NCI-H526 treated with DMSO at 0.1 percent for 48 hours (cell line): ENCODE data around the gene TJP3.

Source experiments
- DNase-seq: peaks from one replicate; lab custom pipeline; 2025; lab: John Stamatoyannopoulos, UW

Gene TJP3

GRCh38 chr19:3768015-3768747, 60.0 kb downstream of the TJP3 start:
- DNase-seq, result no peak

DNA sequence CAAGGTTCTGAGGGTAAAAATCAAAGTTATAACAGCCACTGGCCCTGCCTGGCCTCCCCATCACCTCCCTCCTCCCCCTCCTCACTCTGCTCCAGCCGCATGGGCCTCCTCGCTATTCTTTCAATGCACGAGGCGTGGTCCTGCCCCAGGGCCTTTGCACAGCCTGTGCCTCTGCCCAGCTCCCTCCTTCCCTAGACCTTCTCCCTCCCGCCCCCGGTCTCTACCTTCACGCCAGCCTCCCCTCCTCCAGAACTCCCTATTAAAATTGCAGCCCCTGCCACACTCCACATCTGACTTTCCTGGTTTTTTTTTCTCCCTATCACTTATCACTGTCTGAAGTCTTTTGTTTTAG, 60.5 kb downstream of the TJP3 start:
- no peak for DNase-seq

GRCh38 chr19:3769494-3769893, 61.3 kb downstream of the TJP3 start:
- no peak for DNase-seq

DNA sequence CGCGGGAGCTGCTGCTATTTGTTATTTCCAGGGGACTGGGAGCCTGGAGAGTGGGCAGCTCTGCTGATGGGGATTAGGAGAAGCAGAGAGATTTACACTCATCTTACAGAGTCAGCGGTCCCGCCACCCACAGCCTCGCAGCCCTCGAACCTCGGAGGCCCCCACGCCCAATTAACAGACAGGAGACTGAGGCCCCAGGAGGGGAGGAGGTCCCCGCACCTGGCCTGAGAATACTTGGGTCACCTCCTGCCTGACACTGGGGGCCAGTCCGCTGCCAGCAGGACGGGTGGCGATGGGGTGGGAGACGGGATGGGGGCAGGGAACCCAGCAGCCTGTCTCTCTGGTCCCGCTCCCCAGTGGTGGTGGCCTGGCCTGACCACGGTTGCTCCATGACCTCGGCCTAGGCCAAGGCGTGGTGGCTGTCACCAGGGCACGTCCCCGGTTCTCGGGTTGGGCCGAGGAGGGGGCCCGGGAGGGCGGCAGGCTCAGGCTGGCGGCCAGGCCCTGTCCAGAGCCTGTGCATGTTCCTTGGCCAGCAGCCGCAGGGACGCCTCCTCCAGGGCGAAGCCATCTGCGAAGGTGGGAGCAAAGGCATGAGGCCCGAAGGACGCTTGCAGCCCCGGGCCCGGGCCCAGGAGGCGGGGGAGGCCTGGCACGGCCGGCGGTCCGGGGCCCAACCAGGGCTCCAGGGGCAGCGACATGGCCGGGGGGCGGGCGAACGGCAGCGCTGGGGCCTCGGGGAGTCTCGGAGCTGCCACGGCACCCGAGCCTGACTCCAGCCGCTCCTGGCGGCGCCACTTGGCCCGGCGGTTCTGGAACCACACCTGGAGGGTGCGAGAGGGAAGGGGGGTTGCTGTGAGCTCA, 62.2 kb downstream of the TJP3 start:
- DNase-seq, result no peak

DNA sequence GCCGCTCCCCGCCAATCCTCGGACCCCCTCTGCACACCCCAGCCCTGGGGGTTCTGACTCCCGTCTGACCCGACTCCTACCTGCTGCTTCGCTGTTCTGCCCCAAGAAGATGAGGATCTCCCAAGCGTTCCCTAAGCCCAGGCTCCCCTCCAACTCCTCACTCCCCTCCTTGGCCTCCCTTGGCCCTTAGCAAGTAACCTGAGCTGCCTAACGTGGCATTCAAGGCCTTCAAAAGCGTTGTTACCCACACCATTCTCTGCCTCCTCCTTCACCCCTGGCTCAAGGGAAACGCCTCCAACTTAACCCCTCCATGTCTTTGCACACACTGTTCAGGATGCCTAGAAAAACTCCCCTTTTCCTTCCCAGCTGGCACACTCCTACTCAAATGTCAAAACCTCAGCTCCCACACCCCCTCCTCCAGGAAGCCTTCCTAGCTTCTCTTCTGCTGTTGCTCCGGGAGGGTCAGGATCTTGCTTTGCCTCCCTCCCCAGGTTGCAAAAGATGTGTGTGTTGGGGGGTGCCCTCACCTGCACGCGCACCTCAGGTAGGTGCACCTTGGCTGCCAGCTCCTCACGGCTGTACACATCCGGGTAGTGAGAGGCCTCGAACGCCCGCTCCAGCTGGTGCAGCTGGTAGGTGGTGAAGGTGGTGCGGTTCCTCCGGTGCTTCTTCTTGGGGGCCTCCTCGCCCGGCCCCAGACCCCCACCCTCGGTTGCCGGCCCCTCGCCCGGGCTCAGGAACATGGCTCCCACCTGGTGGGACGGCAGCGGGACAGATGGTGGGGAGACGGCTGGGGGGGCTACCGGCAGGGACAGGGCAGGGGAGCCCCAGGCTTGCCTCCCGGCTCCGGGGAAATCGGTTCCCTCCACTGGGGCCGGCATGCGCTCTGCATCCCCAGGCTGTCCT, 63.1 kb downstream of the TJP3 start:
- DNase-seq, result no peak

DNA sequence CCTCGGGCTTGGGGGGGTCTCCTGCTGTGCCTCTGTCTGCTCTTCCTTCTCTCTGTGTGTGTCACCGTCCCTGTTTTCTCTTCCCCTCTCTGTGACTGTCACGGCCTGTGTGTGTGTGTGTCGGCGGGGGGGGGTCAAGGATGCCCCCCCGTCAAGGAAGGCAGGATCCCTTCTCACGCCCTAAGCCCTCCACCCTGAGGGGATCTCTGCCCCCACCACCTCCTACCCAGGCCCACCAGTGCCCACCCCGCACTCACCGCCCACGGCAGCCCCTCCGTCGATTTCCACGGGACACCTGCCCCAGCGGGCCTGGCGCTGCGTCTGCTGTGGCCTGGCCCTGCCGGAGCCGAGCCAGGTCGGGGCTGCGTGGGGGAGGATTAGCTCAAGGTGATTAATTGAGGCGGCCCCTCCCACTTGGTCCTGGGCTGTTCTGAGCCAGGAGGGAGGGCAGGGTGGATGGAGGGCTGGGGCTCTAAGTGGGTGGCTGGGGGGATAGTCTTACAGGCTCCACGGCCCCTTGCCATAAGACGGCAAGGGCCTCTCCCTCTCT, 63.8 kb downstream of the TJP3 start, which contains the start of gene RAX2:
Gene RAX2 (minus strand): TSS at position 323 of the 550 bp plus-strand sequence. CDS start 486 bp downstream, outside the sequence.
- DNase-seq, result no peak

DNA sequence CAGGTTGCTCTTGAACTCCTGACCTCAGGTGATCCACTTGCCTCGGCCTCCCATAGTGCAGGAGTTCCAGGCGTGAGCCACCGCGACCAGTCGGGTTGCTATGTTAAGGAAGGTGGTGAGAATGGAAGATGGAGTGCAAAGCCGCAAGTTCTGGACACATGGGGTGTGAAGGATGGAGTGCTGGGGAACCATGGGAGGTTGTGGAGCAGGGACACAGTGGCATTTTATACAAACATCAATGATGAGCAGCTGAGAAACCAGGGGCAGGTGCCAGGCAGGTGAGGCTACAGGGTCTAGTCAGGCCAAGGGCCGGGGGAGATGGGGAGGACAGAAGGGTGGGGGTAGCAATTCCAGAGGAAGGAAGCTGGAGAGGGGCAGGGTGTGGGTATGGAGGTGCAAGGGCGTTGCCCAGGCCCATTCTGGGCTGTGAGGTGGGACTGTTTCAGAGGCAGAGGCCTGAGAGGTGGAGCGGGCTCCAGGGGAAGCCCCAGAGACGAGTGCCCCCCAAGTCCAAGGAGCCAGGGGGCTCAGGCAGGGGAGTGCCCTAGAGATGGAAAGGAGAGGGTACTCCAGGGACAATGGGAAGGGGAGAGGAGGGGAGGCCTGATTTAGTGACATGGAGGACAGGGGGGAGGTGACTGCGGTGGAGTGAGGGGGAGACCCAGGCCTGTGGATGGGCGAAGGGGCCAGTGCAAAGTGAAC, 65.8 kb downstream of the TJP3 start:
- no peak for DNase-seq

DNA sequence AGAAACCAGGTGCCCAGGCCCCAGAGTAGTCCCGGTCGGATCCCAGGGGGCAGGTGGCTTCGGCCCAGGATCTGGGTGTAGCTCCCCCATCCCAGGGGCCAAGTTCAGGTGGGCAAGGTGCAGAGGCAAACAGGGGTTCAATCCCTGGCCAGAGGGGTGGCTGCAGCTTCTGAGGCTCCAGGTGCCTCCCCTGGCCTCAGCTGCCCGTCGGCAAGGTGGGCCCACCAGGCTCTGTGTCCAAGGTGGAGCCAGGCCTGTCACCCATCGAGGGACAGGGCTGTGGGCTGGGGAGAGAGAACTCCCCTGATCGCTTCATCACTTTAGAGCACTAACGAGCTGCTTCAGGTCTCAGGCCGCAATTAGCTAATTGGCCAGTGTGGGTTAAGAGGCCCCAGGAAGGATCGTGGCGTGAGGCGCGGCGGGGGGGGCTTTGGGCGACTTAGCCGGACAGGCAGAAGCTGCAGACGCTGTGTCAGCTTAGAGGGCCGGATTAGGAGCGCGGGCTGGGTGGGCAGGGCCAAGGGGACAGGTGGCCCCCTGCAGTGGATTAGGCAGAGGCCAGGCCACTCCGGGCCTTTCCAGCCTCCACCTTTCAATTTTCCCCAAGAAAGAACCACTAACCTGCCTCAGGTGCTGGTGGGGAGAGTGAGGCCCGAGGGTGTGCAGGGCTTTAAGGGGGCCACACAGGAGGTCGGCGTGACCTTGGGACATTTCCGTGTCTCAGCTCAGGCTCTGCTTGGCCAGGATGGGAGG, 66.6 kb downstream of the TJP3 start:
- no peak for DNase-seq

- no peak for DNase-seq
Observed at GRCh38 chr19:3775374-3775711, 67.2 kb downstream of the TJP3 start.

GRCh38 chr19:3775831-3776230, 67.6 kb downstream of the TJP3 start:
- DNase-seq, result no peak

- DNase-seq, result no peak
Observed at GRCh38 chr19:3776479-3777040, 68.4 kb downstream of the TJP3 start.

DNA sequence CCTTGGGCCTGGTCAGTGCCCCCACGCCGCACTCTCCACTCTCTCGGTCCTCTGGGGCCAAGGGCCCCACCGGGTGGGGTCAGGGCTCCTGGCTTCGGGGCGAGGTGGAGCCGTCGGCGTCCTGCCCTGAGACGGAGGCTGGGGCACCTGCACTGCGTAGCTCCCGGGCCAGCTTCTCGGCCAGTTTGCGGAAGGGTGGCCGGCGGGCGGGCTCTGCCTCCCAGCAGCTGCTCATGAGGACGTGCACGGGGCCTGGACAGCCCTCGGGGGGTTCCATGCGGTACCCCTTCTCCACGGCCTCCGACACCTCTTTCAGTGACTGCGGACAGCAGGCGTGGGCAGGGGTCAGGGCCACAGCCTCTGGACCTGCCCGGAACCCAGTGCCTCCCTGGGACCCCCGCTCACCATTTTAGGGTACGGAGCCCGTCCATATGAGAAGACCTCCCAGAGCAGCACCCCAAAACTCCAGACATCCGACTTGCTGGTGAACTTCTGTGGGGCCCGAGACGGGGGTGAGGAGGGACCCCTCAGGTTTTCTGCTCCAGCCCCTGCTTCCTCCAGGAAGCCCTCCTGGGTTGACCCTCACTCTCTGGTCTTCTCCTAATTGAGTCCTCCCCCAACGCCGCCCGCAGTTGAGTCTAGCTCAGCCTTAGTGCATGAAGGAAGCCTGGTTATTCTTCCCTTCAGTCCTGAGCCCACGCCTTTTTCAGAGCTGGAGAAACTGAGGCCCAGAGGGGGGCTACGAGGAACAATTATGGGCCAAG, 70.1 kb downstream of the TJP3 start:
- DNase-seq, result no peak

GRCh38 chr19:3778899-3779723, 70.9 kb downstream of the TJP3 start:
- DNase-seq, result no peak

- DNase-seq, result peak; percentile 67
Observed at GRCh38 chr19:3780786-3781304, 72.7 kb downstream of the TJP3 start.

- no peak for DNase-seq
Observed at GRCh38 chr19:3781603-3782002, 73.4 kb downstream of the TJP3 start.

DNA sequence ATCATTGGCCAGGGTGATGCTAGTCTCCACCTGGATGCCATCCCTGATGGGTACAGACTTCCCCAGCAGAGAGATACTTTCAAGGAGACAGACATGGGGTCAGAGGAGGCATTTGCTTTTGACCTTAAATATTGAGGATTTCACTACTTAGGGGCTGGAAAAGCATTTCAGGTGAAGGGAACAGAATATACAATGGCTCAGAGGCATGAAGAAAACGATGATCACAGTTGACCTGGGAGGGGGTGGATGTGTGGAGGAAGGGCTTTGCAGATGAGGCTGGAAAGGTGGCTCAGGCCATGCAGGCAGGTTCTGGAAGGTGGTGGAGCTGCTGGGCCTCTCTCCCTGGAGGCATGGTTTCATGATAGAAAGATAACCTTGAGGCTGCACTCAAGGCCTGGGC, 74.1 kb downstream of the TJP3 start:
- no peak for DNase-seq

- no peak for DNase-seq
Observed at GRCh38 chr19:3782903-3783302, 74.7 kb downstream of the TJP3 start.
